HG03039 (cell line): Measurements from ENCODE around the gene BTBD16.

ENCODE experiments used
- ATAC-seq: cut with Tn5 transposase; IDR thresholded peaks from one replicate; pipeline ENCODE4 v1.9.1; 2021; ENCODE audit warnings: mild to moderate bottlenecking, moderate library complexity; ENCODE audit not compliant: unreplicated experiment

BTBD16 gene

GRCh38 chr10:122308417-122309141 is 37.5 kb downstream of the BTBD16 start:
- no peak for ATAC-seq

- no peak for ATAC-seq
These were observed 39.4 kb downstream of the BTBD16 start for GRCh38 chr10:122310311-122311050.

- no peak for ATAC-seq
These were observed 39.9 kb downstream of the BTBD16 start for GRCh38 chr10:122311051-122311410.

- no peak for ATAC-seq
These were observed 40.6 kb downstream of the BTBD16 start for GRCh38 chr10:122311716-122312115.

- no peak for ATAC-seq
These were observed 45.3 kb downstream of the BTBD16 start for GRCh38 chr10:122316224-122316884.

- ATAC-seq, result no peak
These were observed 50.9 kb downstream of the BTBD16 start for GRCh38 chr10:122321960-122322359.

GRCh38 chr10:122323189-122323588 is 52.1 kb downstream of the BTBD16 start:
- no peak for ATAC-seq

- ATAC-seq, result no peak
These were observed 53.0 kb downstream of the BTBD16 start for GRCh38 chr10:122323941-122324675.

GRCh38 chr10:122325235-122325634 is 54.1 kb downstream of the BTBD16 start:
- no peak for ATAC-seq

- no peak for ATAC-seq
These were observed 55.3 kb downstream of the BTBD16 start for GRCh38 chr10:122326385-122326784.

- ATAC-seq, result no peak
These were observed 55.7 kb downstream of the BTBD16 start for GRCh38 chr10:122326806-122327205.

- no peak for ATAC-seq
These were observed 56.4 kb downstream of the BTBD16 start for GRCh38 chr10:122327237-122328206.

- ATAC-seq, result no peak
These were observed 57.6 kb downstream of the BTBD16 start for GRCh38 chr10:122328676-122329075.

- ATAC-seq, result no peak
These were observed 58.3 kb downstream of the BTBD16 start for GRCh38 chr10:122329416-122329815.

GRCh38 chr10:122331100-122331499 is 60.0 kb downstream of the BTBD16 start:
- ATAC-seq, result no peak

- ATAC-seq, result no peak
These were observed 60.7 kb downstream of the BTBD16 start for GRCh38 chr10:122331615-122332446.

- ATAC-seq, result no peak
These were observed 61.9 kb downstream of the BTBD16 start for GRCh38 chr10:122333037-122333436.

- no peak for ATAC-seq
These were observed 65.2 kb downstream of the BTBD16 start for GRCh38 chr10:122336332-122336731.

- ATAC-seq, result no peak
These were observed 65.9 kb downstream of the BTBD16 start for GRCh38 chr10:122336961-122337360.
